ENCODE results near the gene CLIC1. TPM values are rescaled to one million over a fixed set of nuclear protein-coding genes. Genes with fewer than 3 reads are reported as not detected.

Gene CLIC1
- total and polyA plus RNA-seq, 10 of the 15 experiments (the other 5 are each of a cell fraction or from before 2014, with no cell fraction given) = 446 to 1,266 (median 636) TPM

DNA sequence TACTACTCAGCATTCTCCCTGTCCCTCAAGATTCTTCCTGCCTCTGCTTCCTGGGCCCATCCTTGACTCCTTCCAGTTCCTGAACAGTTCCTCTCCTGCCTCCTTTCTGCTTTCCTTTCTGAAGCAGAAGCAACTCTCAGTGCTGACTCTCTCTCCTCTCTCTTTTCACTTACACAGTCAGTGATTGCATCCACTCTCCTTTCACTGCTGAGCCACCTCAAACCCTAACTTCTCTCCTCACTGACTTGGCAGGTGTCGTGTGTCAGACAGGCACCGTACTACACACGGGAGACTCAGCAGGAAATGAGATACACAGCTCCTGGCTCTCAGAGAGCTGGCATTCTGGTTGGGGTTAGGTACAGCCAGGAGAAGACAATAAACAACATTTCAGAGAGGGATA is 38.8 kb downstream of the CLIC1 start (continued):
- TF ChIP-seq, protein P1, sequence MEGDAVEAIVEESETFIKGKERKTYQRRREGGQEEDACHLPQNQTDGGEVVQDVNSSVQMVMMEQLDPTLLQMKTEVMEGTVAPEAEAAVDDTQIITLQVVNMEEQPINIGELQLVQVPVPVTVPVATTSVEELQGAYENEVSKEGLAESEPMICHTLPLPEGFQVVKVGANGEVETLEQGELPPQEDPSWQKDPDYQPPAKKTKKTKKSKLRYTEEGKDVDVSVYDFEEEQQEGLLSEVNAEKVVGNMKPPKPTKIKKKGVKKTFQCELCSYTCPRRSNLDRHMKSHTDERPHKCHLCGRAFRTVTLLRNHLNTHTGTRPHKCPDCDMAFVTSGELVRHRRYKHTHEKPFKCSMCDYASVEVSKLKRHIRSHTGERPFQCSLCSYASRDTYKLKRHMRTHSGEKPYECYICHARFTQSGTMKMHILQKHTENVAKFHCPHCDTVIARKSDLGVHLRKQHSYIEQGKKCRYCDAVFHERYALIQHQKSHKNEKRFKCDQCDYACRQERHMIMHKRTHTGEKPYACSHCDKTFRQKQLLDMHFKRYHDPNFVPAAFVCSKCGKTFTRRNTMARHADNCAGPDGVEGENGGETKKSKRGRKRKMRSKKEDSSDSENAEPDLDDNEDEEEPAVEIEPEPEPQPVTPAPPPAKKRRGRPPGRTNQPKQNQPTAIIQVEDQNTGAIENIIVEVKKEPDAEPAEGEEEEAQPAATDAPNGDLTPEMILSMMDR (IDR thresholded peaks at IDR 0.05 in 2 of 3, conservative IDR thresholded peaks at IDR 0.05 in 1 of 3; ENCODE audit: control insufficient read depth in 2 of 3, extremely low read depth in 1 of 3, insufficient read depth in 1 of 3, low read depth in 3 of 3, low read length in 3 of 3) = no peak
- no peak for TF ChIP-seq HCFC1 (IDR thresholded peaks at IDR 0.05; ENCODE audit: low read length)
- no peak for TF ChIP-seq POLR2AphosphoS5 (IDR thresholded peaks at IDR 0.05; ENCODE audit: low read length)
- no peak for TF ChIP-seq KLF5 (IDR thresholded peaks at IDR 0.05; ENCODE audit: partially characterized antibody)
- TF ChIP-seq CREB1 (IDR thresholded peaks at IDR 0.05; ENCODE audit: low read depth) = no peak

DNA sequence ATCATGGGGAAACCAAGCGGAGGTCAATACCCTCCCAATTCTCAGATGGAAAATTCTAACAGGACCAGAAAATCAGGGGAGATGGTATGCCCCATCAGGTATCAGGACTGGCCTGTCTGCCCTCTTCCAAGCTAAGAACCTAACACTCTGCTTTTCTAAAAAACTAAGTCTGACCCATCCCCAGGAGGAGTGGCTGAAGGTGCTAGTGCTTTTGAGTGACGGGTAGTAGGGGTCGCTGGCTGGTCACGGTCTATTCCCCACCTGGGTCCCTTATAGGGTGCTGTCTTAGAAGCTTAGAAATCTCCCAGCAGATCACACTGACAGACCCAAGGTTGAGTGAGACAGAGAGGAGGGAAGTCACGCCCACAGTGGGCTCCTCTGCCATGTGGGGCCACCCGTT is 42.8 kb downstream of the CLIC1 start:
- BruUV-seq (replicated peaks) = no TSS peak
- DNase-seq (ENCODE audit: low read depth, low spot score) (no peak), ATAC-seq (no peak), FAIRE-seq (no peak)
- ChIA-PET SMC1A (ENCODE audit: uncharacterized antibody, unreplicated experiment) (interaction anchor here (0.6 to 1.7 kb wide), 4 partner anchors 9 to 601 kb away, joined by 3 read pairs; partner anchors contain the start of gene LY6G6F), CTCF (interaction anchor here (0.7 to 2.1 kb wide), 2 partner anchors 10 to 13 kb away, joined by 3 to 4 read pairs; partner anchors contain the start of gene ABHD16A), POLR2A (interaction anchor here (0.6 to 2.2 kb wide), 3 partner anchors 27 to 72 kb away, joined by 4 to 7 read pairs (median 5); no protein-coding TSS in a partner anchor), RAD21 (ENCODE audit: unreplicated experiment) (no interaction called here)
- no peak overlapping the region for H2AFZ ChIP-seq (ENCODE audit: control insufficient read depth, low read depth, low read length)
- intact Hi-C loops (cut with micrococcal nuclease; ENCODE audit: unreplicated experiment) = no loop called here
- no peaks in the 10 kb centered on the region for H3K79me2 ChIP-seq (ENCODE audit: control insufficient read depth, insufficient read depth, low read length)
- H3K36me3 ChIP-seq (ENCODE audit: control insufficient read depth in 2 of 2, insufficient read depth in 2 of 2, low read length in 1 of 2) = peaks cover 17 to 29% of the 10 kb centered on the region in 2 experiments
- H3K4me2 ChIP-seq (ENCODE audit: control insufficient read depth, insufficient read depth) = no peak overlapping the region
- no peaks in the 10 kb centered on the region for H4K20me1 ChIP-seq (ENCODE audit: control insufficient read depth, insufficient read depth)
- 85% methylated on average over 6 of the region's 6 CpGs for WGBS (ENCODE audit: insufficient coverage, insufficient replicate concordance, low lambda C conversion rate, missing lambda C conversion rate)
- H3K27me3 ChIP-seq (replicated peaks in 1 of 2; ENCODE audit: control insufficient read depth in 2 of 2, insufficient read depth in 2 of 2, low read length in 1 of 2) = no peaks in the 10 kb centered on the region
- no peak for TF ChIP-seq ZNF622 (IDR thresholded peaks at IDR 0.05)
- TF ChIP-seq SPI1 (IDR thresholded peaks at IDR 0.05; ENCODE audit: borderline replicate concordance, insufficient read depth, low read depth, low read length) = no peak
- TF ChIP-seq IKZF2 (IDR thresholded peaks at IDR 0.05) = no peak
- H3K9me3 ChIP-seq (replicated peaks; ENCODE audit: control insufficient read depth, insufficient read depth, low read length) = no peaks in the 10 kb centered on the region
- in situ Hi-C loops (cut with MboI) = no loop called here
- no peaks in the 10 kb centered on the region for H3K4me1 ChIP-seq (ENCODE audit: control insufficient read depth, insufficient read depth, low read length)
- H3K4me3 ChIP-seq = no peak overlapping the region
- no peak overlapping the region for H3K27ac ChIP-seq (ENCODE audit: control insufficient read depth, insufficient read depth)
- no peak overlapping the region for H3K9ac ChIP-seq (ENCODE audit: control insufficient read depth, insufficient read depth, low read length)

Data from GM12878 (cell line).